SK-N-MC (cell line): ENCODE measurements around the gene NEDD8.

Source experiments
- EZH2 ChIP-seq: fragments of 200-600 bp; sonication (generic); IDR thresholded peaks from one replicate; pipeline ENCODE4 v1.6.1; 2017; ENCODE audit warnings: antibody characterized with exemption
- FOXP2 ChIP-seq: optimal IDR thresholded peaks from 2 replicates; pipeline ENCODE3; 2011; ENCODE audit warnings: mild to moderate bottlenecking, moderate library complexity; ENCODE audit not compliant: insufficient read depth; ENCODE audit errors: extremely low read length, control extremely low read depth
- POLR2AphosphoS5 ChIP-seq: IDR thresholded peaks from 2 replicates; pipeline ENCODE4 v1.6.1; 2012; ENCODE audit warnings: mild to moderate bottlenecking, low read depth, low read length, borderline replicate concordance

DNA sequence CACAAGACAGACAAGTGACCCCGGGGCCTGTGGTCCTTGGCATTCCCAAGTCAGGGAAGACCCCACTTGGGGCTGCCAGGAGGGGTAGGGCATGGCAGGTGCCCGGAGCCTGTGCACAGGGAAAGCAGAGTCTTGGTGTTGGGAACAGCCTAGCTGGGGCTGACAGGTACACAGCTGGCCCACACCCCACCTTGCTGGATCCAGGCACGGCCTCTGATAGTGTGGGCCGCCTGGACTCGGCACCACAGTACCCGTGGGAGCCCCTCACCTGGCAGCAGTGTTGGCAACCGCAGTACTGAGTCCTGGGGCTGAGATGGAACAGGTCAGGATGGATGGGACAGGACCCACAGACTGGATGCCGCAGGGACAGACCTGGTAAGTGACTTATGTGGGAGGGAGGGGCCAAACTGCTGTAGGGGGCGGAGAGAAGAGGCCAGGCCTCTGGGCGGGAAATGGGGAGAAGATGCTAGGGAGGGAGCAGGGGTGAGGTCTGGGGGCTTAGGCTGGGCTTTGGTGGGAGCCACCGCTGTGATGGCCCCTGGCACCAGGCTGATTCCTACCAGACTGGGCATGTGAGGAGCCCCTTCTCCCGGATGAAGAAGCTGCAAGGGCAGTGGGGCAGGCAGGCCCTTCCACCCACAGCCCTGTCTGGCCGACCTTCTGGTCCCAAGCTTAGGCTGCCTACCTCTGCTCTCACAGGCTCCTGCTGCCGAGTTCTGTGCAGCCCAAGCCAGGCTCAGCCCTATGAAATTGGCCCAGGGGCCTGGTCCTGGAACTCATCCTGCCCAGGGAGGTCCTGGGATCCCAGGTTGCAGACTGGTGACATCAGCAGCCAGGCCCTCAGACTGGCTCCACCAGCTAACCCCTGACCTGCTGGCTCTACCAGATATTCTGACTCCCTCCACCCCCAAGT lies 30.9 kb upstream of the NEDD8 start, which contains the start of gene TGM1:
- TF ChIP-seq POLR2AphosphoS5 (no peak), EZH2 (no peak), FOXP2 (no peak)
